NCI-H345 (cell line): ENCODE results near the gene GCH1.
A peak's percentile ranks its signal among the peaks of the same experiment; 100 is the strongest.
"Not testable (repeated sequence)": the region's sequence is repeated elsewhere in the genome, so short reads cannot be mapped to it uniquely, and the experiment has no call there.

Source experiments
- DNase-seq: peaks from one replicate; lab custom pipeline; 2025; lab: John Stamatoyannopoulos, UW

Gene GCH1

GRCh38 chr14:54818201-54819133 lies 84.2 kb downstream of the GCH1 start:
- peak; percentile 24 for DNase-seq

DNA sequence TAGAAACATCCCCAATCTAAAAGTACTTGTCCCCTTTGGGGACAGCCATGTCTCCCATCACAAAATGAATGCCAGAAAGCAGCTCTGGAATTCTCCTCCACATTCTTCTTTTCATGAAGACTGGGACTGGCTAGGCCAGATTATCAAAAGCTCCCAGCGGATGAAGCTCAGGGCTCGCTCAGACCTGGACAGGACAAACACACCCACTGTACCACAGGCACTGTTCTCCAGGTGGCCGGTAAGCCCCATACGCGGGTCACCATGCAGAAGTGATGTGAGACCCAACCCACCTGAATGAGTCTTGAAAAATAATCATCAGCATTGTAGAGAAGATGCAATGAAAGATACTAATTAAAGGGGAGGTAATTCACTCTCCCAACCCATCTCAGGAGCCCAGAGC lies 85.1 kb downstream of the GCH1 start:
- DNase-seq, result no peak

GRCh38 chr14:54816450-54816849 lies 86.2 kb downstream of the GCH1 start:
- DNase-seq, result no peak

DNA sequence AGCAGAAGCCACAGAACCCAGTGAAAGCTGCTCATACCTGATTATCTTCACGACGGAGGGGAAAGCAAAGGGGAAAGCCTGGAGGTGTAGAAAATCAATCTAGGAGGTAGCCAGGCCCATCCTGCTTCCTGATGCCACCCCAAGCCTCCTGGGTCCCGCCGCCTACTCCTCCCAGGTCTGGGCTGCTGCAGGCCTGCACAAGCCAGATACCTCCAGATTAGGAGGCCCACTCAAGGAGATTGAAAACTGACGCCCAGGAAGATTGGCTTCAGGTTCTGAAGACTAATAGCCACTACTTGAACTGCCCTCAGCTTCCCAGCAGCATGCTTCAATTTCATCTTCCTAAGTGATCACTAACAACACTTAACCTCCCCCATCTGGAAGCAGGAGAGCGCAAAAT lies 87.1 kb downstream of the GCH1 start:
- DNase-seq, result no peak

- DNase-seq, result no peak
Measured at GRCh38 chr14:54815016-54815415, 87.6 kb downstream of the GCH1 start.

- no peak for DNase-seq
Measured at GRCh38 chr14:54814076-54814475, 88.5 kb downstream of the GCH1 start.

GRCh38 chr14:54813081-54813480 lies 89.5 kb downstream of the GCH1 start:
- DNase-seq, result no peak

- no peak for DNase-seq
Measured at GRCh38 chr14:54812617-54813016, 90.0 kb downstream of the GCH1 start.

- DNase-seq, result no peak
Measured at GRCh38 chr14:54809767-54810166, 92.9 kb downstream of the GCH1 start.

DNA sequence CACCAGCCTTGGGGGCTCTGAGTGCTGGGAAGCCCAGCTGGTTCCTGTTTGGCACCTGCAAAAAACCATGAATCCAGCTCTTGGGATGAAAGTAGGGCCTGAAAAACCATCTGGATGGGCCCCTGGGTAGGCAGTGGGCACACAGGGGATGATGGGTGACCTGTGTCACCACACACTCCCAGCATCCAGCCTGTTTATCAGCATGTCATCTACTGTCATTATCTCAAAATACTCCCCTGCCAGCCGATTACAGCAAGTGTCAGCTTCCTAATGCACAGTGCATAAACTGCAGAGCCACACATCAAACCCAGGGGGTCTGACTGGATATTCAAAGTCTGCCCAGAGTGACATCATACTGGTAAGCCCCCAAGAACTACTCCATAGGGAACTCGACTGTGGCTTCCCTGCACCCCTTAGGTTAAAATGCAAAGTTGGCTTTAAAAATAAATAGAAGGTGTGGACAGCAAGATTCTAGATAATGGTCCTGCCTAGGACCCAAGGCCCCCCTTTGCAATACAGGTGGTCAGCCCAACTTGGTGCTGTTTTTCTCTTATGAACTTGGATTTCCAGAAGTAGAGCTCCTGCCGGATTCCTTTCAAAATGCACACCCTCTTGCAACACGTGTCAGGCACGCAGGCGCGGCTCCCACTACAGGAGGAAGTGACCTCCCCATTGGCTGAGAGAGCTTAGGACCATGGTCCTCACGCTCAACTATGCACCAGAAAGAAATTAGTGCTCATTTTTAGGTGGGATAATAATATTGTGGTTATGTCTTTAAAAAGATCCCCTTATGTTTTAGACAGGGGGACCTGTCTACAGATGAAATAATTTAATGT lies 94.1 kb downstream of the GCH1 start:
- no peak for DNase-seq

GRCh38 chr14:54807881-54808280 lies 94.7 kb downstream of the GCH1 start:
- no peak for DNase-seq

DNA sequence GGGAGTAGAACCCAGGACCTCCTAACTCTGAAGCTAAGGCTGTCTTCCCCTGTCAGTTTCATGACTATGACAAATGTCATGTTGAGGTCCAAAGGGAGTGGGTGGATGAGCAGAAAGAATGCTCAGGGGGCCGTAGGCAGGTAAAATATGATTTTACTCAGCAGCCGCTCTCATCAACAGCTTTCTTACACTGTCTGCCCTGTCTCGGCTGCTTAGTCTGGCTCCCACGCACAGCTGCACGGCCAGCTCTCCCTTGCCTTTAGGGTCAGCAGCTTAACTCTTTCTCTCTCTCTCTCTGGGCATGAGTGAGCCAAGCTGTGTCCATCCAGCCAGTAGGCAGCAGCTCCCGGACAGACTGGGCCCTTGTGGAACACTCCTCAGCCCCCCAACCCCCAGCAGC lies 95.2 kb downstream of the GCH1 start:
- DNase-seq, result no peak

- no peak for DNase-seq
Measured at GRCh38 chr14:54806616-54807015, 96.0 kb downstream of the GCH1 start.

DNA sequence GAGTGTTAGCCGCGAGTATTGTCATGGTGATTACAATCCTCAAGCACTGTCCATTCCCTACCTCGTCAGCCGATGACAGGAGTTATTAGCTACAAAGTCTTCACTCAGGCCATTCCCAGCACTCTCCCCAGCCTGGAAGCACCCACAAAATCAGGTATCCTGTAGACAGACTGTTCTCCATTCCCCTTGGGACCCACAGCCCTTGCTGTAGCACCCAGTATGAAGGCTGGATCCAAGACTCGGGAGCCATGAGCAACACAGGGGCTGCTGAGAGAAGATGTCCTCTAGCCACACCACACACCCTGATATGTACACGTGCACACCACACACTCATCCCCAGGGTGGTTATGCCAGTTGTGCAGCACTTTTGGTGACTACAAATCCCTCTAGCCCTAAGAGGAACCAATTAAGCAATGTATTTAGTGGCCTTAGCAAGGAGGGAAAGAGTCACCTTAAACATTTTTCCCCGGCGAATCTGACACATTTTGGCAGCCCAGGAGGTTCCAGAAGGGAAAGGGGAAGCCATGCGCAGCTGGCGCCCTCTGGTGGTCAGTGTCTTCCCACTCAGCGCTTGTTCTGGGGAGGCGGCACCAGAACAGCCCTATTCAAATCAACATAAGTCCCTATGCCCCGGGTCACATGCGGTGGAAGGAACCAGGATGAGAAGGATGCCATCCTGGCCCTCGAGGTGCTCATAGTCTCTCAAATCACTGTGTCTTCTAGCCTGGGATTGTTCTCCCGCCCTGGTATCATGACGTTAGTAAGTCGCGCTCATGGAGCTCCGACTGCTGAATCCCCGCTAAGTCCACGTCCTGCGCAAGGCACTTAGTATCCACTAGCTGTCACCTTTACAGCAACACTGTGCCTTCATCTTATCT lies 96.9 kb downstream of the GCH1 start:
- DNase-seq, result peak; percentile 75

GRCh38 chr14:54805070-54805444 lies 97.6 kb downstream of the GCH1 start:
- DNase-seq, result no peak

- no peak for DNase-seq
Measured at GRCh38 chr14:54804538-54805041, 98.0 kb downstream of the GCH1 start.

GRCh38 chr14:54803926-54804537 lies 98.6 kb downstream of the GCH1 start:
- DNase-seq, result no peak

GRCh38 chr14:54803396-54803795 lies 99.2 kb downstream of the GCH1 start:
- no peak for DNase-seq

- not testable (repeated sequence) for DNase-seq
Measured at GRCh38 chr14:54801482-54801881, 101.1 kb downstream of the GCH1 start.

GRCh38 chr14:54798465-54799124 lies 104.0 kb downstream of the GCH1 start:
- no peak for DNase-seq

DNA sequence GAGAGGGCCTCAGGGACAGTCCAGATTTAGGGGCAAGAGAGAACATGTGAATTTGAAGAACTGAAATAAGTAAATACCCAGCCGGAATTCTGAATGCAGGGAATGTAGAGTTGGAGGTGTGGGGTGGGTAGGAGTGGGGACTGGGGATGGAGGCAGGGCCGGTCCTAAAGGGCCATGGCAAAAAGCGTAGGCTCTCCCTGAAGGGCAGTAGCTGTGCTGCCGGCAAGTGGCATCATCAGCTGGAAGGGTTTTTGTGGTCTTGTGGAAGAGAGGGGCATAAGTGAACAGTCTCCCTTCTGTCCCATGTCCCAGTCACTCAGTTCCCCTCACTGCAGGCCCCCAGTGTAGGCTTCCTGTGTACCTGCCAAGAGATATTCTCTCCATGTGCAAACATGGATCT lies 104.6 kb downstream of the GCH1 start:
- no peak for DNase-seq
